Urinary bladder (tissue), 4 donors: ENCODE data around the gene MYH11. TPM values are rescaled to one million over a fixed set of nuclear protein-coding genes. Genes with fewer than 3 reads are reported as not detected.
"Not testable (repeated sequence)": the region's sequence is repeated elsewhere in the genome, so short reads cannot be mapped to it uniquely, and the experiment has no call there.

ENCODE experiments used
- DNase-seq: peaks from one replicate; pipeline ENCODE4 v3.0.0-alpha.2; 2015; ENCODE audit errors: extremely low spot score
- H3K27ac ChIP-seq: one replicate; pipeline ENCODE4 v1.5.1; 2013; ENCODE audit warnings: low read depth, mild to moderate bottlenecking, moderate library complexity
- H3K36me3 ChIP-seq: one replicate; pipeline ENCODE4 v1.6.1; 2013; ENCODE audit warnings: mild to moderate bottlenecking, moderate library complexity; ENCODE audit not compliant: insufficient read depth
- H3K4me1 ChIP-seq: one replicate; pipeline ENCODE4 v1.6.1; 2013; ENCODE audit warnings: mild to moderate bottlenecking, moderate library complexity; ENCODE audit not compliant: insufficient read depth
- H3K4me3 ChIP-seq: one replicate; pipeline ENCODE4 v1.5.1; 2013; ENCODE audit warnings: low read depth, low read length
- WGBS: extraction: QIAGEN DNeasy Blood & Tissue Kit; methylation state at CpG from one replicate; pipeline ENCODE4 v1.1.7; 2013; 5-methylcytosine and 5-hydroxymethylcytosine counted together
- polyA plus RNA-seq: library from polyadenylated mRNA; stranded (reverse); fragments of 200-250 nt; gene quantifications from one replicate; pipeline ENCODE4 v1.2.3, GENCODE V29; 2013
- small RNA-seq: library from RNA; depleted of rRNA; stranded (forward); fragments of <200 nt; gene quantifications from one replicate; pipeline ENCODE3, GENCODE V24; 2014
- total RNA-seq: library from RNA; depleted of rRNA; stranded (reverse); fragments of >200 nt; gene quantifications from one replicate; pipeline ENCODE4 v1.2.3, GENCODE V29; 2014
- donor health status: healthy with polysubstance abuse.
- donor health status: healthy.

The MYH11 gene
- total and polyA plus RNA-seq, 2 donors = 1,069 to 5,010 TPM

DNA sequence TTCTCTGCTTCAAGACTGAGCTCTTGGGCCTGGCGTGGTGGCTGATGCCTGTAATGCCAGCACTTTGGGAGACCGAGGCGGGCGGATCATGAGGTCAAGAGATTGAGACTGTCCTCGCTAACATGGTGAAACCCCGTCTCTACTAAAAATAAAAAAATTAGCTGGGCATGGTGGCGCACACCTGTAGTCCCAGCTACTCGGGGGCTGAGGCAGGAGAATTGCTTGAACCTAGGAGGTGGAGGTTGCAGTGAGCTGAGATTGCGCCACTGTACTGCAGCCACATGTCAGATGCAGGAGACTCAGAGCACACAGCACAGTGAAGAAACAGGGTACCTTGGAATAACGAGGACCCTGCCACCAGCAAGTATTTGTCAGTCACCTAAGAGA lies 184.7 kb downstream of the MYH11 start:
- H3K27ac ChIP-seq, H3K4me3 ChIP-seq, H3K4me1 ChIP-seq, DNase-seq, H3K36me3 ChIP-seq: not testable (repeated sequence)
- 90% methylated on average over 10 of the region's 10 CpGs for WGBS

DNA sequence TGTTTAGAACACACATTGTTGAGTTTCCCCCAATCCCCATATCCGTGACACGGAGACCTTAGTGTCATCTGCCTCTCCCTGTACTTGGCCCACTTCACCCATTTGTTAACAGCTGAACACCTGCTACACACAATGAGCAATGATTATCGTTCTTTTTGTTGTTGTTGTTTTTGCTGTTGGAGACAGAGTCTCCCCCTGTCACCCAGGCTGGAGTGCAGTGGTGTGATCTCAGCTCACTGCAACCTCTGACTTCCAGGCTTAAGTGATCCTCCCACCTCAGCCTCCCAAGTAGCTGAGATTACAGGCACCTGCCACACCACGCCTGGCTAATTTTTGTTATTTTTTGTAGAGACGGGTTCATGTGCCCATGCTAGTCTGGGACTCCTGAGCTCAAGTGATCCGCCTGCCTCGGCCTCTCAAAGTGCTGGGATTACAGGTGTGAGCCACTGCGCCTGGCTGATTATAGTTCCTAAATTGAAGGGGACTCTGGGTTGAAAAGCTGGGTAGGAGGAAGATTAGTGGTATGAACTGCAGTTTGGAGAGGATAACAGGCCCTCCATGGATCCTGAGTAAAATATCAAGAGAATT lies 185.2 kb downstream of the MYH11 start:
- DNase-seq = no peak
- Histone ChIP-seq H3K4me3 (no peak overlapping the region), H3K27ac (no peak overlapping the region), H3K4me1 (peaks cover 1% of the 10 kb centered on the region), H3K36me3 (no peaks in the 10 kb centered on the region)
- WGBS = 94% methylated on average over 8 of the region's 8 CpGs

GRCh38 chr16:15667091-15667742 lies 189.6 kb downstream of the MYH11 start:
- no peak overlapping the region for H3K27ac ChIP-seq
- WGBS = 90% methylated on average over 18 of the region's 18 CpGs
- peaks cover 4% of the 10 kb centered on the region for H3K36me3 ChIP-seq
- no peak for DNase-seq
- H3K4me3 ChIP-seq = no peak overlapping the region
- no peaks in the 10 kb centered on the region for H3K4me1 ChIP-seq

- H3K4me3 ChIP-seq = no peak overlapping the region
- DNase-seq = no peak
- H3K27ac ChIP-seq = no peak overlapping the region
- peaks cover 4% of the 10 kb centered on the region for H3K36me3 ChIP-seq
- no peaks in the 10 kb centered on the region for H3K4me1 ChIP-seq
These were observed 191.7 kb downstream of the MYH11 start for GRCh38 chr16:15665107-15665506.

DNA sequence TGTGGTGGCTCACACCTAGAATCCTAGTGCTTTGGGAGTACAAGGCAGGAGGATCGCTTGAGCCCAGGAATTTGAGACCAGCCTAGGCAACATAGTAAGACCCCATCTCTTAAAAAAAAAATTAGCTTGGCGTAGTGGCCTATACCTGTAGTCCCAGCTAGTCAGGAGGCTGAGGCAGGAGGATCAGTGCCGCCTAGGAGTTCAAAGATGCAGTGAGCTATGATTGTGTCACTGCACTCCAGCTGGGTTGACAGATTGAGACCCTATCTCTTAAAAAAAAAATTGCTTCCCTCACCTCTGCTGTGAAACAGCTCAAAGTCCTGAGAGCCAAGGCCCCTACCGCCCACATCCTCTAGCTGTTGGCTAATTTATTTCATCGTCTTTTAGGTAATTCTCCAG lies 196.6 kb downstream of the MYH11 start:
- H3K27ac ChIP-seq = no peak overlapping the region
- no peaks in the 10 kb centered on the region for H3K4me1 ChIP-seq
- H3K4me3 ChIP-seq = no peak overlapping the region
- no peak for DNase-seq
- H3K36me3 ChIP-seq = no peaks in the 10 kb centered on the region
- WGBS = 73% methylated on average over 5 of the region's 5 CpGs

DNA sequence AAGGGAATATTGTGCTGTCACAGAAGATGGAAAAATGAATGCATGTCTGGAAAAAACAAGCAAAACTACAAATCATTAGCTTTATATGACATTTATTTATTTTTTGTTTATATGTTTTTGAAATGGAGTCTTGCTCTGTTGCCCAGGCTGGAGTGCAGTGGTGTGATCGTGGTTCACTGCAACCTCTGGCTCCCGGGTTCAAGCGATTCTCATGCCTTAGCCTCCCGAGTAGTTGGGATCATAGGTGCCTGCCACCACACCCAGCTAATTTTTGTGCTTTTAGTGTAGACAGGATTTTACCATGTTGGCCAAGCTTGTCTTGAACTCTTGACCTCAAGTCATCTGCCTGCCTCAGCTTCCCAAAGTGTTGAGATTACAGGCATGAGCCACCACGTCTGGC lies 198.3 kb downstream of the MYH11 start:
- WGBS = 87% methylated on average over 5 of the region's 5 CpGs
- Histone ChIP-seq H3K4me3 (no peak overlapping the region), H3K36me3 (no peaks in the 10 kb centered on the region), H3K4me1 (no peaks in the 10 kb centered on the region), H3K27ac (no peak overlapping the region)
- DNase-seq = no peak

GRCh38 chr16:15658149-15658548 lies 198.7 kb downstream of the MYH11 start:
- Histone ChIP-seq H3K4me3 (no peak overlapping the region), H3K4me1 (no peaks in the 10 kb centered on the region), H3K27ac (no peak overlapping the region), H3K36me3 (no peaks in the 10 kb centered on the region)
- DNase-seq = no peak
- WGBS = 87% methylated on average over 6 of the region's 6 CpGs

DNA sequence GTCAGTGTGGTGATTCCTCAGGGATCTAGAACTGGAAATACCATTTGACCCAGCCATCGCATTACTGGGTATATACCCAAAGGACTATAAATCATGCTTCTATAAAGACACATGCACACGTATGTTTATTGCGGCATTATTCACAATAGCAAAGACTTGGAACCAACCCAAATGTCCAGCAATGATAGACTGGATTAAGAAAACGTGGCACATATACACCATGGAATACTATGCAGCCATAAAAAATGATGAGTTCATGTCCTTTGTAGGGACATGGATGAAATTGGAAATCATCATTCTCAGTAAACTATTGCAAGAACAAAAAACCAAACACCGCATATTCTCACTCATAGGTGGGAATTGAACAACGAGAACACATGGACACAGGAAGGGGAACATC lies 201.3 kb downstream of the MYH11 start:
- WGBS = 95% methylated on average over 3 of the region's 6 CpGs
- H3K27ac ChIP-seq, H3K36me3 ChIP-seq, H3K4me1 ChIP-seq, H3K4me3 ChIP-seq, DNase-seq: not testable (repeated sequence)

GRCh38 chr16:15654591-15654990 lies 202.2 kb downstream of the MYH11 start:
- H3K27ac ChIP-seq = no peak overlapping the region
- no peaks in the 10 kb centered on the region for H3K36me3 ChIP-seq
- no peaks in the 10 kb centered on the region for H3K4me1 ChIP-seq
- H3K4me3 ChIP-seq = no peak overlapping the region
- 82% methylated on average over 2 of the region's 2 CpGs for WGBS
- no peak for DNase-seq

DNA sequence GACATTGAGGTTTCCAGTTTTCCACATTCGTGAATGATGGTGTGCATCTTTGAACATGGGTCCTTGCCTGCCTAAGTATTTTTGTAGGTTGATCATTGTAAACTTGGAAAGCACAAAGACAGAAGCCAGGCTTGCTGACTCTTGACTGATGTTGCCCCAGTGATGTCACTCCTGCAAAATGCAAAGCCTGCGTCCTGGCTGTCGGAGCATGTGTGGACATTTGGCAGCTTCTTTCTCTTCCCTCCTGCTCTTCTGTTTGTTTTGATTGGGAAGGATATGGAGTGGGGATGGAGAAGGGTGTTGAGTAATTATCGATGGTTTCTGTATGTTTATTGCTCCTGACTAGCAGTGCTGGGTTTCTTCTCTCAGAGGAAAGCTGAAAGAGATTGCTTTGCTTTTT lies 203.6 kb downstream of the MYH11 start:
- H3K36me3 ChIP-seq = no peaks in the 10 kb centered on the region
- DNase-seq = no peak
- WGBS = 14% methylated on average over 4 of the region's 4 CpGs
- H3K4me3 ChIP-seq = no peak overlapping the region
- no peaks in the 10 kb centered on the region for H3K4me1 ChIP-seq
- H3K27ac ChIP-seq = no peak overlapping the region

Small RNAs within 50 kb of the gene (small RNA-seq; reads per million reads assigned to genes)
- not detected for gene RNU6-213P

Other genes with a start within 250 kb of the MYH11 start
- gene MARF1, start 213.9 kb downstream of the MYH11 start, total RNA-seq = 45.0 TPM
- 30.6 TPM for gene MARF1, start 213.9 kb downstream of the MYH11 start, polyA plus RNA-seq
- 39.1 TPM for gene NDE1, start 206.8 kb downstream of the MYH11 start, total RNA-seq
- gene NDE1, start 206.8 kb downstream of the MYH11 start, polyA plus RNA-seq = 38.0 TPM
- 50.2 TPM for gene CEP20, start 31.6 kb upstream of the MYH11 start, total RNA-seq
- 27.6 TPM for gene CEP20, start 31.6 kb upstream of the MYH11 start, polyA plus RNA-seq
- 13.8 TPM for gene ABCC1, start 92.6 kb upstream of the MYH11 start, total RNA-seq
- gene ABCC1, start 92.6 kb upstream of the MYH11 start, polyA plus RNA-seq = 21.7 TPM